ENCODE results near the gene IMMP2L. TPM values are rescaled to one million over a fixed set of nuclear protein-coding genes. Genes with fewer than 3 reads are reported as not detected.

Gene IMMP2L
- total RNA-seq, 1 experiment from 2014 or later = 17.2 TPM

- H3K36me3 ChIP-seq (ENCODE audit: insufficient read depth, low read length) = no peaks in the 10 kb centered on the region
- H3K9me2 ChIP-seq (replicated peaks; ENCODE audit: insufficient read depth, low read length) = no peaks in the 10 kb centered on the region
- DNase-seq = no peak
- no peaks in the 10 kb centered on the region for H3K4me1 ChIP-seq (ENCODE audit: low read length)
- H4K20me1 ChIP-seq (ENCODE audit: insufficient read depth, low read depth, low read length) = no peaks in the 10 kb centered on the region
- no peak overlapping the region for H3K27ac ChIP-seq (ENCODE audit: low read length)
- no peak overlapping the region for H2AFZ ChIP-seq (ENCODE audit: low read length)
- no peaks in the 10 kb centered on the region for H3K27me3 ChIP-seq (ENCODE audit: low read length)
- H3K9me3 ChIP-seq (ENCODE audit: low read length) = peaks cover 22% of the 10 kb centered on the region
- H3K9ac ChIP-seq (ENCODE audit: low read length) = no peak overlapping the region
- no peaks in the 10 kb centered on the region for H3K79me2 ChIP-seq (ENCODE audit: low read length)
- H3K4me2 ChIP-seq (ENCODE audit: low read depth, low read length, poor library complexity, severe bottlenecking) = no peak overlapping the region
- no peak overlapping the region for H3K4me3 ChIP-seq (ENCODE audit: low read length)
Observed at GRCh38 chr7:110841840-110842545, 720.3 kb downstream of the IMMP2L start.

DNA sequence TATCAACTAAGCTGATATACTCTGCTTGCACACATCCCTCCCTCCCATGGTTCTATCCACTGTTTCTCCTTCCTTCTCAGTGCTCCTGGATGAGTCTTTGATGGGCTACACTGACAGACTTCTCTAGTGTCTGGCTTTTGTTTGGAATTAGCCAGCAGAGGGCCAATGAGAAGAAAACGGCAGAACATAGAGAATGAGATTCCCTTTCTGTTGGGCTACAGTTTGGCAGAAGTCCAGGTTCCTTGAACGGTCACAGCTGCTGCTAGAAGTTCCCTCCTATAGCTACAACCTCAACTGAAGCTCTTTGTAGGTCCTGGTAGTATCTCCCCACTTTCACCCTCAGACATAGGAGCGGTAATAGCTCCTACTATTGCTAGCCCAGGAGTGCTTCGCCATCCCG, 722.4 kb downstream of the IMMP2L start:
- Histone ChIP-seq H3K4me2 (ENCODE audit: low read depth, low read length, poor library complexity, severe bottlenecking) (no peak overlapping the region), H3K9ac (ENCODE audit: low read length) (no peak overlapping the region), H3K79me2 (ENCODE audit: low read length) (no peaks in the 10 kb centered on the region), H3K36me3 (ENCODE audit: insufficient read depth, low read length) (no peaks in the 10 kb centered on the region), H3K9me2 (replicated peaks; ENCODE audit: insufficient read depth, low read length) (no peaks in the 10 kb centered on the region), H4K20me1 (ENCODE audit: insufficient read depth, low read depth, low read length) (no peaks in the 10 kb centered on the region), H3K9me3 (ENCODE audit: low read length) (peaks cover 30% of the 10 kb centered on the region), H3K4me3 (ENCODE audit: low read length) (no peak overlapping the region), H3K4me1 (ENCODE audit: low read length) (no peaks in the 10 kb centered on the region), H3K27ac (ENCODE audit: low read length) (no peak overlapping the region), H2AFZ (ENCODE audit: low read length) (no peak overlapping the region), H3K27me3 (ENCODE audit: low read length) (no peaks in the 10 kb centered on the region)
- no peak for DNase-seq

DNA sequence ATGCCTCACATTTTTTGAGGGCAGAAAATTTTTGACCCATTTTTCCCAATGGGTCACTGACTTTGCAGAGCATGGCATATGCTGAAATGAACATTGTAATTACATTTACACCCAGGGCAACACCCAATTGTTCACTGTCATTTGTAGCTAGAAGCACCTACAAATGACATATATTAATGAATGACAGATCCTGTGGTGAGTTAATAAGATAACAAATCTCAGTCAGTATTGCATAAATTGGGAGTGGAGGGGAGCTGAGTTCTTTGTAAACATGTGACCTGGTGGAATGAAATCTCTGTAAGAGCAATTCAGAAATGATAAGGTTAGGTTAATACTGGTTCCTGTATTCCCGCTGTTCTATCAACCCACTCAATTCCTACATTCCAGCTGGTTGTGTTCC, 726.4 kb downstream of the IMMP2L start:
- no peak for DNase-seq
- Histone ChIP-seq H3K36me3 (ENCODE audit: insufficient read depth, low read length) (no peaks in the 10 kb centered on the region), H3K27ac (ENCODE audit: low read length) (no peak overlapping the region), H3K9me3 (ENCODE audit: low read length) (peaks cover 32% of the 10 kb centered on the region), H3K9me2 (replicated peaks; ENCODE audit: insufficient read depth, low read length) (no peaks in the 10 kb centered on the region), H3K79me2 (ENCODE audit: low read length) (no peaks in the 10 kb centered on the region), H3K4me2 (ENCODE audit: low read depth, low read length, poor library complexity, severe bottlenecking) (no peak overlapping the region), H3K4me3 (ENCODE audit: low read length) (no peak overlapping the region), H3K27me3 (ENCODE audit: low read length) (no peaks in the 10 kb centered on the region), H4K20me1 (ENCODE audit: insufficient read depth, low read depth, low read length) (no peaks in the 10 kb centered on the region), H3K9ac (ENCODE audit: low read length) (no peak overlapping the region), H3K4me1 (ENCODE audit: low read length) (no peaks in the 10 kb centered on the region), H2AFZ (ENCODE audit: low read length) (no peak overlapping the region)

- H3K27ac ChIP-seq (ENCODE audit: low read length) = no peak overlapping the region
- DNase-seq = no peak
- H3K9ac ChIP-seq (ENCODE audit: low read length) = no peak overlapping the region
Observed at GRCh38 chr7:110835218-110835617, 727.1 kb downstream of the IMMP2L start.

GRCh38 chr7:110831419-110831818, 730.9 kb downstream of the IMMP2L start:
- no peak overlapping the region for H3K4me2 ChIP-seq (ENCODE audit: low read depth, low read length, poor library complexity, severe bottlenecking)
- no peak overlapping the region for H3K4me3 ChIP-seq (ENCODE audit: low read length)
- no peaks in the 10 kb centered on the region for H3K79me2 ChIP-seq (ENCODE audit: low read length)
- no peak for DNase-seq
- H3K9me2 ChIP-seq (replicated peaks; ENCODE audit: insufficient read depth, low read length) = no peaks in the 10 kb centered on the region
- no peak overlapping the region for H3K9ac ChIP-seq (ENCODE audit: low read length)
- no peaks in the 10 kb centered on the region for H3K4me1 ChIP-seq (ENCODE audit: low read length)
- H2AFZ ChIP-seq (ENCODE audit: low read length) = no peak overlapping the region
- peaks cover 27% of the 10 kb centered on the region; the same call in 1 of the 2 replicates for H3K9me3 ChIP-seq (ENCODE audit: low read length)
- no peaks in the 10 kb centered on the region for H3K27me3 ChIP-seq (ENCODE audit: low read length)
- H4K20me1 ChIP-seq (ENCODE audit: insufficient read depth, low read depth, low read length) = no peaks in the 10 kb centered on the region
- no peaks in the 10 kb centered on the region for H3K36me3 ChIP-seq (ENCODE audit: insufficient read depth, low read length)
- H3K27ac ChIP-seq (ENCODE audit: low read length) = no peak overlapping the region

More at GRCh38 chr7:110835218-110835617, 727.1 kb downstream of the IMMP2L start:
- Histone ChIP-seq H3K36me3 (ENCODE audit: insufficient read depth, low read length) (no peaks in the 10 kb centered on the region), H3K79me2 (ENCODE audit: low read length) (no peaks in the 10 kb centered on the region), H3K9me3 (ENCODE audit: low read length) (peaks cover 32% of the 10 kb centered on the region), H3K9me2 (replicated peaks; ENCODE audit: insufficient read depth, low read length) (no peaks in the 10 kb centered on the region), H3K4me2 (ENCODE audit: low read depth, low read length, poor library complexity, severe bottlenecking) (no peak overlapping the region), H3K4me3 (ENCODE audit: low read length) (no peak overlapping the region), H4K20me1 (ENCODE audit: insufficient read depth, low read depth, low read length) (no peaks in the 10 kb centered on the region), H3K27me3 (ENCODE audit: low read length) (no peaks in the 10 kb centered on the region), H2AFZ (ENCODE audit: low read length) (no peak overlapping the region), H3K4me1 (ENCODE audit: low read length) (no peaks in the 10 kb centered on the region)

- Histone ChIP-seq H2AFZ (ENCODE audit: low read length) (no peak overlapping the region), H3K27ac (ENCODE audit: low read length) (no peak overlapping the region), H3K4me3 (ENCODE audit: low read length) (no peak overlapping the region), H3K9me2 (replicated peaks; ENCODE audit: insufficient read depth, low read length) (no peaks in the 10 kb centered on the region), H3K36me3 (ENCODE audit: insufficient read depth, low read length) (no peaks in the 10 kb centered on the region), H3K4me2 (ENCODE audit: low read depth, low read length, poor library complexity, severe bottlenecking) (no peak overlapping the region), H3K79me2 (ENCODE audit: low read length) (no peaks in the 10 kb centered on the region), H3K27me3 (ENCODE audit: low read length) (no peaks in the 10 kb centered on the region), H3K9ac (ENCODE audit: low read length) (no peak overlapping the region), H4K20me1 (ENCODE audit: insufficient read depth, low read depth, low read length) (no peaks in the 10 kb centered on the region), H3K4me1 (ENCODE audit: low read length) (no peaks in the 10 kb centered on the region), H3K9me3 (ENCODE audit: low read length) (peaks cover 23% of the 10 kb centered on the region; the same call in 1 of the 2 replicates)
- DNase-seq = no peak
Observed at GRCh38 chr7:110830778-110831177, 731.5 kb downstream of the IMMP2L start.

DNA sequence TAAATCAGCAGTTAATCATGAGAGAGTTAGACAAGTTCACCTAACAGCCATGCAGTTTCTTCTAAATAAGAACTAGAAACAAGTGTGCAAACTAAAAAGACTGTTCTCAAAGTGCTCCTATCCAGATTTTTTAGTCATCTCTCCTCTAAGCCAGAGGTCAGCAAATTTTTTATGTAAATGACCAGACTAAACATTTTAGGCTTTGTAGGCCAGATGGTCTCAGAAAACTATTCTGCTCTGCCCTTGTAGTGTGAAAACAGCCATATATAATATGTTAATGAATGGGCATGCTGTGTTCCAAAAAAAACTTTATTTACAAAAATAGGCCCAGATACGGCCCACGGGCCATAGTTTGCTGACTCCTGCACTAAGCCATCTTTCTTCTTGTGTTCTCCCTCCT, 734.4 kb downstream of the IMMP2L start:
- Histone ChIP-seq H3K4me1 (ENCODE audit: low read length) (no peaks in the 10 kb centered on the region), H3K4me2 (ENCODE audit: low read depth, low read length, poor library complexity, severe bottlenecking) (no peak overlapping the region), H3K9me3 (ENCODE audit: low read length) (peaks cover 15% of the 10 kb centered on the region; the same call in 1 of the 2 replicates), H3K9ac (ENCODE audit: low read length) (no peak overlapping the region), H3K9me2 (replicated peaks; ENCODE audit: insufficient read depth, low read length) (no peaks in the 10 kb centered on the region), H3K79me2 (ENCODE audit: low read length) (no peaks in the 10 kb centered on the region), H3K27me3 (ENCODE audit: low read length) (no peaks in the 10 kb centered on the region), H3K36me3 (ENCODE audit: insufficient read depth, low read length) (no peaks in the 10 kb centered on the region), H4K20me1 (ENCODE audit: insufficient read depth, low read depth, low read length) (no peaks in the 10 kb centered on the region), H3K4me3 (ENCODE audit: low read length) (no peak overlapping the region), H3K27ac (ENCODE audit: low read length) (no peak overlapping the region), H2AFZ (ENCODE audit: low read length) (no peak overlapping the region)
- DNase-seq = no peak

- no peak overlapping the region for H3K4me3 ChIP-seq (ENCODE audit: low read length)
- H2AFZ ChIP-seq (ENCODE audit: low read length) = no peak overlapping the region
- H3K4me2 ChIP-seq (ENCODE audit: low read depth, low read length, poor library complexity, severe bottlenecking) = no peak overlapping the region
- H3K79me2 ChIP-seq (ENCODE audit: low read length) = no peaks in the 10 kb centered on the region
- no peaks in the 10 kb centered on the region for H3K4me1 ChIP-seq (ENCODE audit: low read length)
- no peaks in the 10 kb centered on the region for H3K27me3 ChIP-seq (ENCODE audit: low read length)
- no peak for DNase-seq
- H3K9me3 ChIP-seq (ENCODE audit: low read length) = peaks cover 19% of the 10 kb centered on the region; the same call in 1 of the 2 replicates
- H4K20me1 ChIP-seq (ENCODE audit: insufficient read depth, low read depth, low read length) = no peaks in the 10 kb centered on the region
- no peaks in the 10 kb centered on the region for H3K36me3 ChIP-seq (ENCODE audit: insufficient read depth, low read length)
- H3K27ac ChIP-seq (ENCODE audit: low read length) = no peak overlapping the region
- no peak overlapping the region for H3K9ac ChIP-seq (ENCODE audit: low read length)
- no peaks in the 10 kb centered on the region for H3K9me2 ChIP-seq (replicated peaks; ENCODE audit: insufficient read depth, low read length)
Observed at GRCh38 chr7:110827287-110827855, 734.9 kb downstream of the IMMP2L start.

Measured in Karpas-422 (cell line).